GM21528 (cell line): ENCODE results near the gene RAMP3.

Experiments
- ATAC-seq: cut with Tn5 transposase; IDR thresholded peaks from one replicate; pipeline ENCODE4 v1.9.1; 2021; ENCODE audit warnings: mild to moderate bottlenecking, moderate library complexity; ENCODE audit not compliant: unreplicated experiment, low FRiP score

The RAMP3 gene

DNA sequence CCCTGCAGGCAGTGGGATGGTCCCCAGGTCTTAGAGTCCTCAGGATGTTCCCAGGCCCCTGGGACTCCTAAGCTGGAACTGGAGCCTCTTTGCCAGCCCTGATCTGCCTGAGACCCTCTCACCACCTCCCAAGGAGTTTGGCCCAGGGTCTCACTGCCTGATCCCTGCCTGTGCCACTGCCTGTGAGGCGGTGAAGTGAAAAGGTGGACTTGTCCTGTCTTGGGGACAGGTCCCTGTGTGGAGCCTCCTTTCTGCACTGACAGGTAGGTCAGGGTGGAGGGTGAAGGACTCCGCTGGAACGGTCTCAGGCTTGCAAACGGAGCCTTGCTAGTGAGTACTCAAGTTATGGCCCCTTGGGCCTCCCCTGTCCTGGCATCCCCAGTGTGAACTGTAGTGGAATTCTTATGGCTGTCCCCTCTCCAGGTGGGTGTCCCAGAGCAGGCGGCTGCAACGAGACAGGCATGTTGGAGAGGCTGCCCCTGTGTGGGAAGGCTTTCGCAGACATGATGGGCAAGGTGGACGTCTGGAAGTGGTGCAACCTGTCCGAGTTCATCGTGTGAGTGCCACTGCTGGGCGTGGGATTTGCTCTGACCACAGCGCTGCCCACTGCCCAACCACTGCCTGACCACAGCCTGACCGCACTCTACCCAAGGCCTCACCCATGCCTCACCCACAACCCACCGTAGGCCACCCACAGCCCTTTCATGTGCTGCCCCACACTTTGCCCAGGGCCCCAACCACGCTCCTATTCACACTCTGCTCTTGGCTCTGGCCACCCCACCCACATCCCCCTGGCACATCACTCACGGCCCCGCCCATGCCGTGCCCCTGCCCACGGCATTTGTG, 19.5 kb downstream of the RAMP3 start:
- no peak for ATAC-seq

DNA sequence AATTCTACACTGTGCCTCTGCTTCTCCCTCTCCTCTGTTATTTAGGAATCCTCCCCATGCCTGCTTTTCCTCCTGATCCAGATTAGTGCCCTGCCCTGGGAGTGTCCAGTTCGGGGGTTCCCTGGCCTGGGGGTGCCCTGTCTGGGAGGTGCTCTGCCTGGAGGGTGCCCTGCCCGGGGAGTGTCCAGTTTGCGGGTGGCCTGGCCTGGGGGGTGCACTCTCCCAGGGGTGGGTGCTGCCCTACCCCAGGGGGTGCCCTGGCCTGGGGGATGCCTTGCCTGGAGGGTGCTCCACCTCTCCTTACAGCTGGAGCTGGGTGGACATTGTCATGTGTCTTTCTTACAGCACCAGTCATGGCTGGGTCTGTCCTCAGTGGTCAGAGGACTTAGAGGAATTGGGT, 20.2 kb downstream of the RAMP3 start:
- no peak for ATAC-seq

DNA sequence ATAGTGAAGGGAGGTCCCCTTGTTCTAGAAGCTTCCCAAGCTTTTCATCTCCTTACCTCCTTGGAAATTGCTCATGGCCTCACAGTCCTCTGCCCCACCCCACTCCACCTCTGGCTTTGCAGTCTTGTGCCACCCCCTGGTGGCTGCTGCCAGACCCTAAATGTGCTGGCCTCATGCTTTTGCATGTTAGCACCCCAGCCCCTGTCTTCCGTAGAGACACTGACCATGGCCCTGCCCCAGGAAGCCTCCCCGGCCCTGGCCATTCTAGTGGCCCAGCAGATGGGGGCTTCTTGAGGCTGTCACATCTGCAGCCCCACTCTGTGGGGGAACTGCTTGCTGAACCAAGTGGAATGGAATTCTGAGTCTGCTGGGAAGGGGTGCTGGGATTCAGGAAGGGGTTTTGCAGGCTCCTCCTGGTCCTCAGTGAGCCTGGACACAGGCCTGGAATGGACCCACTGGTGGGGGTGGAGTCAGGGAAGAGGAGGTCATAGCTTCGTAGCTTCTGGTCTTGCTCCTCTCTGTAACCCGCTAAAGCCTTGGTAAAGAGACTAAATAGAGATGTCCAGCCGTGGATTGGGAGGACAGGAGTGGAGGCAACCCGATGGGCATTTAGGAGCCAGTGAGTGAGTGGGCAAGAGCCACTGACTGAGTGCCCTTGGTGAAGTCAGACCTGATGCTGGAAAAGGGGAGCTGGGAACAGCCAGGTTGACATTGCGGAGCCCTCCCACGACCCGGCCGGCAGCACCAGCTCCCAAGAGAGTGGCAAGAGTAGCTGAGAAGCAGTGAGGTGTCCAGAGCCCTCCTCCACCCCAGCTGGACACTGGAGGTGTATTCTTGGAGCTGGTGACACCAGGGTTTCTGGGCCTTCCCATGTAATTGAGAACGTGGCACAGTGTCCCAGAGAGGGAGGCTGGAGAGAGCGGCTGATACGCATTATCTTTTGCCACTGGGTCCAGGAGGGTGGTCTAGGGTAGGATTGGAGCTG, 20.9 kb downstream of the RAMP3 start:
- ATAC-seq = no peak

DNA sequence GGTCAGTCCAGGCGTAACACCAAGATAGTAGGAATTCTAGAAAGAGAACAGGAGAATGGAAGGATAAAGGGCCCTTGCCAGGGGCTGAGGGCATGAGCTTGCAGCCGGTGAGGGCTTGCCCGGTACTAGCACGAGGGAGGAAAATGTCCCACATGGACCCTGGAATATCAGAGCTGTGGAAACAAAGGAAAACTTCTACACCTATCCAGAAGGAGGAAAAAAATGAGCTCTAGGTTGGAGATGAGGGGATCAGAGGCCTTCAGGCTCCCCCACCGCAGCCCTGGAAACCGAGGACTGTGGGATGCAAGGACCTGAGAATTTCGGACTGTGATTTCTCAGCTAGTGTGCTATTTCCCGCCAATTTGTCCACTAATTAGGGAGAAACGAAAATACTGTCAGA, 22.1 kb downstream of the RAMP3 start:
- ATAC-seq = no peak

DNA sequence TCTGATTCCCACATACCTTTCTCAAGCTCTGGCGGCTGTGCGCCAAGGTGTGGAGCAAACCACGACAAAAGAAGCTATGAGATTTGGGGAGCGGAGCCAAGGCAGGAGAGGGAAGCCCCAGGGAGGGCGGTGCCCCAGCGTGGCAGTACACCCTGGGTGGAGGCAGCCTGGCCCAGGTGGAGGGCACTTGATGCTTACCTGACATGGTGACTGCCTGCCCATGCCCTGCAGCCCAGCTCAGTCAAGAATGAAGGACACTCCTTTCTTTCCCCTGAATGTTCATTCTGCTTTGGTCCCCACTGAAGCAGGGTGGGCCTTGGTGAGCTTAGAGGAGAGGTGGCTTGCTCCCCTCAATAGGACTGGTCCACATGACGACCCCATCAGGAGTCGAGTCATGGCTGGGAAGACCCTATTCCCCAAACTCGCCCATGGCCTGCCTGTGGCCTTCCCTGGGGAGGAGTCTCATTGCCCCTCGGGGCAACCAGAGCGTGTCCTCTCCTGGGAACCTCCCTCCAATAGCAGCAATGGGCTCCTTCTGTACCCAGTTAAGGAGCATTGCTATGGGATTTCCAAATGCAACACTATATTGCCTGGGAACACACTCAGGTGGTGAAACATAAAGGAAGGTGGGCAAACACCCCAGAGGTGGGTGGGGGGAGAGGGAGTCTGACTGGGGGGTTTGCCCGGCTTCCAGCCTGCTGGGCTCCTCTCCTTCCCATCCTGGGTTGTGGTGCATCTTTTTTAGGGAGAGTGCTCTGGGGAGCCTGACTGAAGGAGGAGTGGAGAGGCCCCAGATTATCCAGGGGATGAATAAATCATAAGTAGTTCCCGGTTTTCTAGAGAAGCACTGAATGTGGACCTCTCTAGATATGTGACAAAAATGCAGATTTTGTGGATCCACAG, 22.7 kb downstream of the RAMP3 start:
- ATAC-seq = no peak

DNA sequence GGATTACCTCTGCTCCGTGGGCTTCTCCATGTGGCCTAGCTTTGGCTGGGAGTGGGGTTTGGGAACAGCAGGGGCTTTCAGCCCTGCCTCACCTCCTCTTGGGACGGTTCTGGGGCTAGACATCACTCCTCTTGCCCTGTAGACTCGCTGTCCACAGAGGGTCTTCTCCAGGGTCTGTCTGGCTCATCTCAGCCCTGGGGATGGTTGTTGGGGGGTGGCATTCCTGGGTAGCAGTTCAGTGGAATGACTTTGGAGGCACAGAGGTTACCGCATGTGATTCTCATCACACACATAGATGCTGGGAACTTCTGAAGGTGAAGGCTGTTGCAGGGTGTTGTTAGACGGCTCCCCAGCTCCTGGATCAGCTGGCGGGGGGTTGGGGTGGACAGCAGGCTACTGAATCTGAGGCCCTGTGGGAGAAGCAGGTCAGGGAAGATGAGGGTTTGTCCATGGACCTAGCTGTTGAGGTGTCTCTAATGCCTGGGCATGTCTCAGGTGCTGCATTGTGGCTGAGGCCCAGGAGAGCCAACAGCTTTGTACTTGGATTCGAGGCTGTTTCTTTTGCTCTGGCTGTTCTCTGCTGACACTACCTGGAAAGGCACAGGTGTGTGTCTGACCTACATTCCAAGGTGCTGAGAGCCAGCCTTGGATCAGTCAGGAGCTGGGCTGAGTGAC, 23.8 kb downstream of the RAMP3 start:
- ATAC-seq = no peak

DNA sequence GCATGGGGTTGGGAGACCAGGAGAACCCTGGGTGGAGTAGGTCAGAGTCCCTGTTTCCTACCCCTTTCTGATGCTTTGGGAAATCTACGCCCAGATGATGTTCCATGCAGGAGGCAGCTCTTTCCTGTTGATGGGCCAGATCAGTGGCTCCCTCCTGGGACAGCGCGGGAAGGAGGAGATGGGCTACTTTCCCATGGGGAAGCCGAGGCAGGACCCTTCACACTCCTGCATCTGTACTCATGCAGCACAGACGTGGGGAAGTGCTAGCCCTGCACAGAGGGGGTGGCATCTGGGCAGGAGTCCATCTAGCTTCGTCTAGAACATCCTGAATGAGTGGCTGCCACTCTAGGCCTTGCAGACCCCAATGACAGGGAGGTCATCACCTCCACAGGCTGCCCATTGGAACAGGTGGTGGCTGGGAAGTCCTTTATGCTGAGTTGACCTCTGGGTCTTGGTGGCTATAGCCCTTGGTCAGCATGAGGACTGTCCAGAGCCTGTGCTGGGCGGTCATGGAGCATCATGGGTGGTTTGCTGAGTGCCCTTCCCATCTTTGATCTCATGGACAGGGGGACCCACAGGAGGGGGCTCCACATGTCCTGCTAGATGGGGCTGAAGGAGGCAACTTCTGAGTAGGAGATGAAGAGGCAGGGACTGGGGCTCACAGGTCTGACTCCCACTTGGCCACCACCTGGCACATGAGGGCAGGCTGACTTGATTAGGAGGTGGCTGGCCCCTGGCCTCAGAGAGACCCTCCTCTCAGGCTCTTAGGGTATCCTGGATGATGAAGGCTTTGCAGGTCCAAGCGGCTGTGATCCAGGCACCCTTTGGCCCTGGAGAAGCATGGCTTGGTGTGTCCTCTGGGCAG, 24.6 kb downstream of the RAMP3 start:
- no peak for ATAC-seq

DNA sequence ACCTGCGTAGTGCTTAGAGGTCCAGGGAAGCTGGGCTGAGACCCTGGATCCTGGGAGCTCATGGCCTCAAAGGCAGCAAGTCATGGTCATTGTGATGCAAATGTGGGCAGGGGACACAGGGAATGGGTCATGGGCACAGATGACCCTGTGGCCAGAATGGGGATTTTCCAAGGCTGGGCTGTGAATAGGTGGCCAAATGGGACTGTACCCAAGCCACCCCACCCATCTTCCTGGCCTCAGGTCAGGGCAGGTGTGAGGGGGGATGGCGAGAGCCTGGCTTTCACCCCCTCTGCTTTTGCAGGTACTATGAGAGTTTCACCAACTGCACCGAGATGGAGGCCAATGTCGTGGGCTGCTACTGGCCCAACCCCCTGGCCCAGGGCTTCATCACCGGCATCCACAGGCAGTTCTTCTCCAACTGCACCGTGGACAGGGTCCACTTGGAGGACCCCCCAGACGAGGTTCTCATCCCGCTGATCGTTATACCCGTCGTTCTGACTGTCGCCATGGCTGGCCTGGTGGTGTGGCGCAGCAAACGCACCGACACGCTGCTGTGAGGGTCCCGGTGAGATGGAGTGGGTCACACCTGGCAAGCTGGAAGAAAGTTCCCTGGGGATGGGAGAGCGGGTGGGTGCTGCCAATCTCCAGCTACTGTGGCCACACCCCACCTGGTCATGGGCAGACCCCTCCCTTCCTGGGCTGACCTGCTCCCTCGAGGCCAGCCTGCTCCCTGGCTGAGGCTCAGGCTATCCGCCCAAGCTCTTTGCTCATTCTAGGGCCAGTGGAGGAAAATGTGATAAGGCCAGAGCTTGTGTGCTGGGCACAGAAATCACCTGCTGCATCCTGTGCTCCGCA, 25.5 kb downstream of the RAMP3 start:
- ATAC-seq = no peak

DNA sequence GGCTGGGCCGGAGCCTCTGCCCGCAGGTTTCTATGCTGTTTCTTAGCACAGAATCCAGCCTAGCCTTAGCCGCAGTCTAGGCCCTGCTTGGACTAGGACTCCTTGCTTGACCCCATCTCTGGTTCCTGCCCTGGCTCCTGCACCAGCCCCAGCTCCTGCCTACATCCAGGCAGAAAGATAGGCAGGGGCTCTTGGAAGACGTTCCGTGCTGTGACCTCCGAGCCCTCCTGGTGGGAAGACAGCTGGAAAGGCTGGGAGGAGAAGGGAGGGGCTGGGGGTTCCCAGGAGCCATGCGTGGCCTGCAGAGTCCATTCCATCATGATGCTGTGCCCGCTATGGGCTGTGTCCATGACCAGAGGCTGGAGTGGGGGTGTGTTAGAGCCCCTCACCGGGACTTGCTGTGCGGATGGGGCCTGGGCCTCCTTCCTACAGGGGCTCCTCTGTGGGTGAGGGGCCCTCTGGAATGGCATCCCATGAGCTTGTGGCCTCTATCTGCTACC, 26.2 kb downstream of the RAMP3 start:
- no peak for ATAC-seq

DNA sequence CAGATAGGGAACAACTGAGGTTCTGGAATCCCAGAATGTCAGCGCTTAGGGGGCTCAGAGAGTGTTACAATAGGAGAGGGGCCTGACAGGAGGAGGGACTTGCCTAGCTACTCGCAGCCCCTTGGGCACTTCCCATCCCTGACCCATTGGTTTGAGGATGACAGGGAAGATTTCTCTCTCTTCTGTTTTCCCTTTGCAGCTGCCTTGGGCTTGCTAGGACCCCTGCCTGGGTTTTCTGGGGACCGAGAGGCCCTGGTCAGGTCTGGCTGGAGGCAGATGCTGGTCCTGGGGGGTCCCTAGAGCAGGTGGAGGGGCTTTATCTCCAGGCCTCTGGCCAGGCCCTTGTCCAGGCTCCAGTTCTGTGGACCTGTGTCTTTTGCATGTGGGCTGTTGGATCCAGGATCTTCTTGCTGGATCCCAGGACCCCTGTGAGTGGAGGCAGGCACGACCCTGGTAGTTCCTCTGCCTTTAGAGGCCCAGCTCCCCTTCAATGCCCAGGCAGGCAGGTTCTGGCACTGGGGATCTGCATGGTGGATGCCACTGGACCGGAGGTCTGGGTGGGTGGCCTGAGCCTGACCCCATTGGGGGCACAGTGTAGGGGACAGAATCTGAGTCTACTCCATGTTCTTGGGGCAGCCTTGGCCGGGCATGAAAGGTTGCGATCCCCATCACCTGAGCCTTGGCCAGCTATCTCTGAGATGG, 26.9 kb downstream of the RAMP3 start:
- no peak for ATAC-seq

DNA sequence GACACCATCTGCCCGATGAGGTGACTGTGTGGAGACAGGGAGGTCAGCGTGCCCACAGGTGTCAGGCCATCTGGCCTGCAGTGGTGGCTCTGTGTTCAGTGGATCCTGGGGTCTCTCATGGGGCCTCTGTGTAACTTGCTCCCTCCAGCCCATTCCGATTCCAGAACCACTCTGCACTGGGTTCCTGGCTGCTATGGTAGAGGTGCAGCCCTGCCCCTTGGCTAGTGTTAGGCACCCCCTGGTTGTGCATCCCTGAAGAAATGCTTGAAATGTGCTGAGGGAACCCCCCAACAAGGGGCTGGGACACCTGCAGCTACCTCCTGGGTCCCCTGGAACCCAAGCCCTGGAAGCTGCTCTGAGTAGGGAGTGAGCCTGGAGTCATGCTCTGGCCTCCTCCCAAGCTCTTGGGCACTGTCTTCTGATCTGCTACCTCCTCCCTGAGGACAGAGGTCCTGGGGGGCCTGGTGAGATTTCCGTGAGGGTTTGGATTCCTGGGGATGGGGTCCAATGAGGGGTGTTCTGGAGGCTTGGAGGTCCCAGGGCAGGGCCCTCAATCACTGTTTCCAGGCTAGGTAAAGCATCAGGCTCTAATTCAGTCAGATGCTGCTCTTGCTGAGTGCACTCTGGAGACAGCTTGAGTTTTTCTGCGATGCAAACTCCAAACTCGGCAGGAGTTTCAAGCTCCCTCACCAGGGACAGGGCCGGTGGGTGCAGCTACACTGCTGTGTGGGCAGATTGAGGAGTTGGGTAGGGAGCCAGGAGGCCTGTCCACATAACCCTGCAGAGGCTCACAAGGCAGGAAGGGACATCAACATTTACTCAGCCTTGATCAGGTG, 27.7 kb downstream of the RAMP3 start:
- no peak for ATAC-seq

DNA sequence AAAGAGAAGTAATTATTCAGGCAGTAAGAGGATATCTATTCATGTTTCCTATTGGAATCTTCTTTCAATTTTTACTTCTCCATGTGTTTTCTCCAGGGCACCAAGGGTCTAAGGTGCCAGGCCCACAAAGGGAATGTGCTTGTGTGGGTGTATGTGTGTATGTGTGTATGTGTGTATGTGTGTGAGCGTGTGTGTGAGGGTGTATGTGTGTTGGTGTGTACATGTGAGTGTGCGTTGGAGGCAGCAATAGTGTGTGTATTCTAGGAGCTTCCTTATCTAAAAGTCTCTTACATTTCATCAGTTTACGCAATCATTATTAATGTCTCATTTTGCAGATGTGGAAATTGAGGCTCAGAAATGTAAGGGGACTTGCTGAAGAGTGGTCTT, 28.3 kb downstream of the RAMP3 start:
- no peak for ATAC-seq

DNA sequence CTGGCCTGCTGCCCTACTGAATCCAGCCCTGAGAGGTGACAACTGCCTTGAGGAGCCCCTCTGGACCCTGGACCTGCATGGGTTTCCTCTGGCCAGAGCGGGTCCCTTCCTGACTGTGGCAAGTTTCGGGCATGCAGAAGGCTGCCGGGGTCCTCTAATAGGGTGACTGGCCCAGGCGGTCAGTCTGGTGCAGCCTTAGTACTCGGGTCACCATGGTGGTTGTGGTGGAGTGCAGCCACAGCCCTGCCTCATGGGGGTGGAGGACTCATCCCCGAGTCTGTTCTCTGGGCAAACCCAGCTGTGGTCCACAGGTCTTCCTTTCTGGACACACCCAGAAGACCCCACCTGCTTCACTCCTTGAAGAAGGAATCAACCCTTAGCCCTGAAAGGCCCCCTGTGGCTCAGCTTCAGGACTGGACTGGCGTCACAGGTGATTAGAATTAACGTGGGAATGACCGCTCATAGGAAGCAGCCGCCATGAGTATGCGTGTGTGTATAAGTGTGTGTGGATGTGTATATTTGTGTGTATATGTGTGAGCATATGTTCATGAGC, 28.7 kb downstream of the RAMP3 start:
- no peak for ATAC-seq

DNA sequence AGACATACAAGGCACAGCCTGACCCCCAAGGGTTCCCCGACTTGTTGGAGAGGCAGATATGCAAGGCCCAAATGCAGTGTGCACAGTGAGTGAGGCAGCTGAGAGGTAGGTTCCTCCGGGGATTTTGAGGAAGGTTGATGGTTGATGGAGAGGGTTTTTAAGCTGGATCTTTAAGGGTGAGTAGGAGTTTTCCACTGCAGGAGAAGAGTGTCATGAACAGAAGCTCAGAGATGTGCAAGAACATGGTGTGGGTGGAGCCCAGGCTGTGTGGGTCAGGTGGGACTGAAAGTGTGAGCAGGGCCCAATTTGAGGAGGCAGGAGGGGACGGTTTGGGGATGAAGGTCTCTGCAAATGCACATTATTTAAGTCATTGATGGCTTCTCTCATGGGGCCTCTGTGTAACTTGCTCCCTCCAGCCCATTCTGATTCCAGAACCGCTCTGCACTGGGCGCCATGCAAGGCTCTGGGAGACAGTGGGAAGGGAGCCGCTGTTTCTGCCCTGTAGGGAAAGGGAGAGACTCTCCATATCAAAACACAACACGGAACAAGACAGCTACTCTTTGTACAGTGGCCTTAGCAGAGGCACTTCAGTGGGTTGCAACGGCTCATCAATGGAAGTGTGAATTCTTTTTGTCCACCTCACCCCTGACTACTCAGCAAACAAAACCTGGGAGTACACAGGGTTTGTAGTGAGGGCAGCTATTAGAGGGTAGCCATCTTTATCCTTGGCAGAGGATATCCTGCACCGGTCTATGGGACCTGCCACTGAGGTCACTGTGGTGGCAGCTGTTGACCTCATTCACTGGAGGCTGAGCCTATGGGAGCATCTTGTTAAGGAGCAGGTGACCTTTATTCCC, 29.7 kb downstream of the RAMP3 start:
- ATAC-seq = no peak

DNA sequence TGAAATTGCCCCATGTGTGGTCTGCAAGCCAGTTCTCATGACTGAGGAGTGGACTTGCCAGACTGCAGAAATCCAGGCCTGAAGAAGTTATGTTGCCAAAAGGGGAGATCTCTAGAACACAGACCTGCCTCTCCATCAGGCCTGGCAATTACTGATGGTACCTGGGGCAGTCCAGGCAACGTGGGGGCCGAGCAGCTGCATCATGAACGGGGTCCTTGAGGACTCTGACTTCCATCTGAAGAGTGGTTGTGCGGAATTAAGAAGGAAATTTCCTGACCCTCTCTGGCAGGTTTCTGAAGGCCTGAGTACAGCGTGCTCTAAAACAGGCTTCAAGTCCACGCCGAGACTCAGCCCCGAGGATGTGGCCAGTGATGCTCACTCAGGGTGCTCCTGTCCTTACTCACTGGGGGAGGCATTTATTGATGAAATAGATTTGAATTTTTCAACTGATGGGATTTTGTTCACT, 30.4 kb downstream of the RAMP3 start:
- ATAC-seq = no peak
